Colonic mucosa (tissue), 4 donors: ENCODE measurements around the gene HSPA1B. TPM values are rescaled to one million over a fixed set of nuclear protein-coding genes. Genes with fewer than 3 reads are reported as not detected.
A peak's percentile ranks its signal among the peaks of the same experiment; 100 is the strongest.
"Not testable (repeated sequence)": the region's sequence is repeated elsewhere in the genome, so short reads cannot be mapped to it uniquely, and the experiment has no call there.

Source experiments
- DNase-seq: peaks from one replicate; pipeline ENCODE4 v3.0.0-alpha.2; 2020
- H3K27ac ChIP-seq: fragments of 200-600 bp; one replicate; pipeline ENCODE4 v1.8.0; 2021
- H3K27me3 ChIP-seq: fragments of 200-600 bp; one replicate; pipeline ENCODE4 v1.8.0; 2021
- H3K36me3 ChIP-seq: fragments of 200-600 bp; one replicate; pipeline ENCODE4 v1.8.0; 2021
- H3K4me1 ChIP-seq: fragments of 200-600 bp; one replicate; pipeline ENCODE4 v1.8.0; 2021; ENCODE audit warnings: mild to moderate bottlenecking
- H3K4me3 ChIP-seq: fragments of 200-600 bp; one replicate; pipeline ENCODE4 v1.8.0; 2021
- H3K9ac ChIP-seq, 2 donors: one replicate each; pipeline ENCODE4 v1.7.0; 2013; ENCODE audit warnings: control low read depth in 2 of 2, low read depth in 2 of 2, low read length in 2 of 2
- H3K9me3 ChIP-seq: fragments of 200-600 bp; one replicate; pipeline ENCODE4 v1.8.0; 2021
- CTCF ChIP-seq: fragments of 200-600 bp; IDR thresholded peaks from one replicate; pipeline ENCODE4 v1.8.0; 2022; ENCODE audit warnings: antibody characterized with exemption, mild to moderate bottlenecking
- intact Hi-C: fragments of 100-400 bp; cut with DNase I; formaldehyde crosslinking; loops from one replicate; pipeline ENCODE4 v1.14.1; 2022
- total RNA-seq, 2 donors: library from RNA; stranded (reverse); fragmentation: NEBNext Ultra II Directional in 1 of 2; extraction: Animal tissue kit (Norgen Biotek cat#: 25700) in 1 of 2; gene quantifications; one replicate each; pipeline ENCODE4 v1.2.1, GENCODE V29; 2021
- donor health status: healthy.
- donor health status: DM: no; HTN: no; CAD: no.
- donor health status: DM: no; HTN: no; CAD: no.

Gene HSPA1B
- total RNA-seq, 2 donors from 2014 or later: 278 to 543 TPM

- no peak for TF ChIP-seq CTCF
- Histone ChIP-seq H3K9ac (peak within 1 kb of the TSS; percentile 91 to 95), H3K4me3 (peak within 1 kb of the TSS; percentile 67), H3K27me3 (no peaks in the 10 kb centered on the region), H3K27ac (peak within 1 kb of the TSS; percentile 85), H3K4me1 (peaks cover 4% of the 10 kb centered on the region), H3K9me3 (no peaks in the 10 kb centered on the region), H3K36me3 (peaks cover 4% of the 10 kb centered on the region)
- DNase-seq: peak; percentile 99
- intact Hi-C loops: no loop called here
These were observed 35.1 kb downstream of the HSPA1B start, which contains the start of gene NEU1 for GRCh38 chr6:31862344-31863235. Gene NEU1, minus strand, starts transcription at chr6:31862821. Its CDS starts 45 bp downstream, at chr6:31862776.

- intact Hi-C loops, H3K36me3 ChIP-seq, H3K27me3 ChIP-seq, DNase-seq, H3K4me1 ChIP-seq, H3K9me3 ChIP-seq: not testable (repeated sequence)
- H3K9ac ChIP-seq: peak overlapping the region in 1 of 2 donors; percentile 53
- peak overlapping the region; percentile 38 for H3K4me3 ChIP-seq
- peak overlapping the region; percentile 85 for H3K27ac ChIP-seq
These were observed 36.6 kb downstream of the HSPA1B start for GRCh38 chr6:31864123-31864562.

- intact Hi-C loops: no loop called here
- Histone ChIP-seq H3K36me3 (peaks cover 8% of the 10 kb centered on the region), H3K4me3 (no peak overlapping the region), H3K4me1 (peaks cover 4% of the 10 kb centered on the region), H3K9ac (peak overlapping the region in 1 of 2 donors; percentile 12), H3K27ac (no peak overlapping the region), H3K27me3 (no peaks in the 10 kb centered on the region), H3K9me3 (no peaks in the 10 kb centered on the region)
- TF ChIP-seq CTCF: no peak
- DNase-seq: no peak
These were observed 37.3 kb downstream of the HSPA1B start for GRCh38 chr6:31864818-31865204.

- H3K36me3 ChIP-seq: peaks cover 8% of the 10 kb centered on the region
- no peak overlapping the region for H3K4me3 ChIP-seq
- no peaks in the 10 kb centered on the region for H3K27me3 ChIP-seq
- peak overlapping the region in 1 of 2 donors; percentile 12 for H3K9ac ChIP-seq
- peaks cover 4% of the 10 kb centered on the region for H3K4me1 ChIP-seq
- intact Hi-C loops: no loop called here
- no peak for TF ChIP-seq CTCF
- no peak for DNase-seq
- no peak overlapping the region for H3K27ac ChIP-seq
- no peaks in the 10 kb centered on the region for H3K9me3 ChIP-seq
These were observed 37.9 kb downstream of the HSPA1B start for GRCh38 chr6:31865205-31866118.

GRCh38 chr6:31868658-31868971 lies 41.1 kb downstream of the HSPA1B start:
- H3K4me3 ChIP-seq, DNase-seq, H3K27me3 ChIP-seq, intact Hi-C loops, H3K4me1 ChIP-seq, H3K27ac ChIP-seq, H3K36me3 ChIP-seq, H3K9me3 ChIP-seq, H3K9ac ChIP-seq: not testable (repeated sequence)

GRCh38 chr6:31869343-31869742 lies 41.8 kb downstream of the HSPA1B start:
- Histone ChIP-seq H3K9me3 (no peaks in the 10 kb centered on the region), H3K9ac (no peak overlapping the region), H3K4me3 (no peak overlapping the region), H3K36me3 (peaks cover 4% of the 10 kb centered on the region), H3K27me3 (no peaks in the 10 kb centered on the region), H3K27ac (no peak overlapping the region), H3K4me1 (peaks cover 2% of the 10 kb centered on the region)
- DNase-seq: no peak
- intact Hi-C loops: no loop called here
- no peak for TF ChIP-seq CTCF
